ENCODE results near the gene CALML6. TPM values are rescaled to one million over a fixed set of nuclear protein-coding genes. Genes with fewer than 3 reads are reported as not detected.

Gene CALML6
- polyA plus RNA-seq, 1 donor from 2014 or later = not detected

DNA sequence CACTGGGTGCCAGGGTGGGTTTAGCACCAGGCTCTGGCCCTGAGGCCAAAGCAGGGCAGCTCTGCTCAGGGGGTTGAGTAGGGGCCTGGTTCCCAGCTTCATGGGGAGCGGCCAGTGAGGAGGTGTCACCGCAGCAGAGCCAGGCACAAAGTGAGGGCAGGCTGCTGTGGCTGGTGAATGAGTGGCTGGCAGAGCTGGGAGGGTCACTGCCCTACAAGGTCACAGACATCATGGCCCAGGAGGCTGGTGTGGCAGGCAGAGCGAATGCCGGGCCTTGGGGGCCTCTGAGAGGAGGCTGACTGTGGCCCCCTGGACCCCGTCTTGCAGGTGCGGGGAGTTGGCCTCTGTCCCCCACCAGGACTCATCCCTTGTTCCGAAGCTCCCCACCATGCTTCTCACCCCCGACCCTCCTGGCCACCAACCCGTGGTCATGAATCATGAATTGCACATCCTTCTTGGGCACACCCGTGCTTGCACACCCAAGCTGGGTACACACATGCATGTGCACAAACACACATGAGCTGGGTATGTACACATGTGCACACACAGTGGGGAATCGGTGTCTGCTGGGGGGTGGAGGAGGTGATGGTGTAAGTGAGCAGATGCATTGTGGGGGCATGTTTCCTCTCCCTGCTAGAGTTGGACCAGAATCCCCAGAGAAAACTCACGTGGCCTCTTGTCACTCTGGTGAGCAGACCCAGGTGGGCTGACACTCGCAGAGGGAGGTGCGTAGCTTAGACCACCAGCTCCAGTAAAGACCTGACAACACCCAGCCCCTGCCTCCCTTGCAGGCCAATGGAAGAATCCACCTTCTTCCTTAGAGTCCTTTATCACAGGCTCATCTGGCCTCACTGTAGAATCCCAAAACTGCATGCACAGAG lies 19.4 kb upstream of the CALML6 start:
- Histone ChIP-seq H3K9me3 (ENCODE audit: low read length) (no peaks in the 10 kb centered on the region), H3K36me3 (ENCODE audit: insufficient read depth, low read length) (no peaks in the 10 kb centered on the region), H3K4me3 (ENCODE audit: low read length) (no peak overlapping the region), H4K20me1 (ENCODE audit: insufficient read depth) (no peaks in the 10 kb centered on the region), H3K4me2 (ENCODE audit: low read length) (no peak overlapping the region), H3K9me2 (ENCODE audit: insufficient read depth, low read length) (no peaks in the 10 kb centered on the region), H3F3A (ENCODE audit: insufficient read depth, low read length, poor library complexity, severe bottlenecking) (no peaks in the 10 kb centered on the region), H2AFZ (ENCODE audit: low read depth, low read length) (no peak overlapping the region), H3K27me3 (ENCODE audit: insufficient read depth, low read depth, low read length) (no peaks in the 10 kb centered on the region), H3K79me2 (replicated peaks; ENCODE audit: insufficient read depth, low read length) (peaks cover 8% of the 10 kb centered on the region), H3K9ac (ENCODE audit: low read length) (no peak overlapping the region), H3K27ac (ENCODE audit: low read length) (no peak overlapping the region)
- TF ChIP-seq, protein P1, sequence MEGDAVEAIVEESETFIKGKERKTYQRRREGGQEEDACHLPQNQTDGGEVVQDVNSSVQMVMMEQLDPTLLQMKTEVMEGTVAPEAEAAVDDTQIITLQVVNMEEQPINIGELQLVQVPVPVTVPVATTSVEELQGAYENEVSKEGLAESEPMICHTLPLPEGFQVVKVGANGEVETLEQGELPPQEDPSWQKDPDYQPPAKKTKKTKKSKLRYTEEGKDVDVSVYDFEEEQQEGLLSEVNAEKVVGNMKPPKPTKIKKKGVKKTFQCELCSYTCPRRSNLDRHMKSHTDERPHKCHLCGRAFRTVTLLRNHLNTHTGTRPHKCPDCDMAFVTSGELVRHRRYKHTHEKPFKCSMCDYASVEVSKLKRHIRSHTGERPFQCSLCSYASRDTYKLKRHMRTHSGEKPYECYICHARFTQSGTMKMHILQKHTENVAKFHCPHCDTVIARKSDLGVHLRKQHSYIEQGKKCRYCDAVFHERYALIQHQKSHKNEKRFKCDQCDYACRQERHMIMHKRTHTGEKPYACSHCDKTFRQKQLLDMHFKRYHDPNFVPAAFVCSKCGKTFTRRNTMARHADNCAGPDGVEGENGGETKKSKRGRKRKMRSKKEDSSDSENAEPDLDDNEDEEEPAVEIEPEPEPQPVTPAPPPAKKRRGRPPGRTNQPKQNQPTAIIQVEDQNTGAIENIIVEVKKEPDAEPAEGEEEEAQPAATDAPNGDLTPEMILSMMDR (IDR thresholded peaks at IDR 0.05; ENCODE audit: poor library complexity, severe bottlenecking) = no peak
- TF ChIP-seq EP300 (conservative IDR thresholded peaks at IDR 0.05; ENCODE audit: poor library complexity, severe bottlenecking) (no peak), SMC3 (conservative IDR thresholded peaks at IDR 0.05; ENCODE audit: poor library complexity) (no peak), TAF1 (IDR thresholded peaks at IDR 0.05; ENCODE audit: low read depth) (no peak), RAD21 (conservative IDR thresholded peaks at IDR 0.05) (no peak), POLR2AphosphoS5 (IDR thresholded peaks at IDR 0.05) (no peak), EZH2 (IDR thresholded peaks at IDR 0.05; ENCODE audit: borderline replicate concordance, insufficient read depth, low read length, poor library complexity, severe bottlenecking) (no peak), MXI1 (conservative IDR thresholded peaks at IDR 0.05; ENCODE audit: poor library complexity, severe bottlenecking) (no peak)
- TF ChIP-seq, protein P2, sequence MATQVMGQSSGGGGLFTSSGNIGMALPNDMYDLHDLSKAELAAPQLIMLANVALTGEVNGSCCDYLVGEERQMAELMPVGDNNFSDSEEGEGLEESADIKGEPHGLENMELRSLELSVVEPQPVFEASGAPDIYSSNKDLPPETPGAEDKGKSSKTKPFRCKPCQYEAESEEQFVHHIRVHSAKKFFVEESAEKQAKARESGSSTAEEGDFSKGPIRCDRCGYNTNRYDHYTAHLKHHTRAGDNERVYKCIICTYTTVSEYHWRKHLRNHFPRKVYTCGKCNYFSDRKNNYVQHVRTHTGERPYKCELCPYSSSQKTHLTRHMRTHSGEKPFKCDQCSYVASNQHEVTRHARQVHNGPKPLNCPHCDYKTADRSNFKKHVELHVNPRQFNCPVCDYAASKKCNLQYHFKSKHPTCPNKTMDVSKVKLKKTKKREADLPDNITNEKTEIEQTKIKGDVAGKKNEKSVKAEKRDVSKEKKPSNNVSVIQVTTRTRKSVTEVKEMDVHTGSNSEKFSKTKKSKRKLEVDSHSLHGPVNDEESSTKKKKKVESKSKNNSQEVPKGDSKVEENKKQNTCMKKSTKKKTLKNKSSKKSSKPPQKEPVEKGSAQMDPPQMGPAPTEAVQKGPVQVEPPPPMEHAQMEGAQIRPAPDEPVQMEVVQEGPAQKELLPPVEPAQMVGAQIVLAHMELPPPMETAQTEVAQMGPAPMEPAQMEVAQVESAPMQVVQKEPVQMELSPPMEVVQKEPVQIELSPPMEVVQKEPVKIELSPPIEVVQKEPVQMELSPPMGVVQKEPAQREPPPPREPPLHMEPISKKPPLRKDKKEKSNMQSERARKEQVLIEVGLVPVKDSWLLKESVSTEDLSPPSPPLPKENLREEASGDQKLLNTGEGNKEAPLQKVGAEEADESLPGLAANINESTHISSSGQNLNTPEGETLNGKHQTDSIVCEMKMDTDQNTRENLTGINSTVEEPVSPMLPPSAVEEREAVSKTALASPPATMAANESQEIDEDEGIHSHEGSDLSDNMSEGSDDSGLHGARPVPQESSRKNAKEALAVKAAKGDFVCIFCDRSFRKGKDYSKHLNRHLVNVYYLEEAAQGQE (IDR thresholded peaks at IDR 0.05; ENCODE audit: borderline replicate concordance) = no peak

DNA sequence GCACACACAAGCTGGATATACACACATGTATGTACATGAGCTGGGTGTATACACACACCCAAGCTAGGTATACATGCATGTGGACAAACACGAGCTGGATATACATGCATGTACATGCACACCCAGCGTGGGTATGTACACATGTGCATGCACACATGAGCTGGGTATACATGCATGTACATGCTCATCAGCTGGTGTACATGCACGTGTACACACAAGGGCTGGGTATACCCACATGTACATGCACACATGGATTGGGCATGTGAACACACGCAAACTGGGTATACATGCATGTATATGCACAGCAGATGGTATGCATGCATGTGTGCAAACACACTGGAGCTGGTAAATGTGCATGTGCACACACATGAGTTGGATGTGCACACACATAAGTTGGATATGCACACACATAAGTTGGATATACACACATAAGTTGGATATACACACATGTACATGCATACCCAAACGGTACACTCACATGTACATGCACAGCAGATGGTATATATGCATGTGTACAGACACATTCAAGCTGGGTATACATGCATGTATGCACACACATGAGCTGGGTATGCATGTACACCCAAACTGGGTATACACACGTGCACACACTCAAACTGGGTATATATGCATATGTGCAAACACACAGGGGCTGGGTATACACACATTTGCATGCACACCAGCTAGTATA lies 16.7 kb upstream of the CALML6 start:
- Histone ChIP-seq H3K36me3 (ENCODE audit: insufficient read depth, low read length) (no peaks in the 10 kb centered on the region), H3K27ac (ENCODE audit: low read length) (no peak overlapping the region), H4K20me1 (ENCODE audit: insufficient read depth) (no peaks in the 10 kb centered on the region), H3K79me2 (replicated peaks; ENCODE audit: insufficient read depth, low read length) (no peaks in the 10 kb centered on the region), H3K4me3 (ENCODE audit: low read length) (no peak overlapping the region), H3K27me3 (ENCODE audit: insufficient read depth, low read depth, low read length) (no peaks in the 10 kb centered on the region), H3K4me2 (ENCODE audit: low read length) (no peak overlapping the region), H3F3A (ENCODE audit: insufficient read depth, low read length, poor library complexity, severe bottlenecking) (no peaks in the 10 kb centered on the region), H3K9me3 (ENCODE audit: low read length) (no peaks in the 10 kb centered on the region), H3K9ac (ENCODE audit: low read length) (no peak overlapping the region), H2AFZ (ENCODE audit: low read depth, low read length) (no peak overlapping the region), H3K9me2 (ENCODE audit: insufficient read depth, low read length) (no peaks in the 10 kb centered on the region)
- no peak for TF ChIP-seq SMC3 (conservative IDR thresholded peaks at IDR 0.05; ENCODE audit: poor library complexity)
- no peak for TF ChIP-seq RAD21 (conservative IDR thresholded peaks at IDR 0.05)
- TF ChIP-seq, protein P2 (IDR thresholded peaks at IDR 0.05; ENCODE audit: borderline replicate concordance) = no peak
- TF ChIP-seq, protein P1 (IDR thresholded peaks at IDR 0.05; ENCODE audit: poor library complexity, severe bottlenecking) = no peak
- TF ChIP-seq TAF1 (IDR thresholded peaks at IDR 0.05; ENCODE audit: low read depth) = no peak
- no peak for TF ChIP-seq EZH2 (IDR thresholded peaks at IDR 0.05; ENCODE audit: borderline replicate concordance, insufficient read depth, low read length, poor library complexity, severe bottlenecking)
- TF ChIP-seq POLR2AphosphoS5 (IDR thresholded peaks at IDR 0.05) = no peak
- no peak for TF ChIP-seq EP300 (conservative IDR thresholded peaks at IDR 0.05; ENCODE audit: poor library complexity, severe bottlenecking)
- TF ChIP-seq MXI1 (conservative IDR thresholded peaks at IDR 0.05; ENCODE audit: poor library complexity, severe bottlenecking) = no peak
